Neural crest cell (in vitro differentiated cells): ENCODE results near the gene PTGES3. TPM values are rescaled to one million over a fixed set of nuclear protein-coding genes. Genes with fewer than 3 reads are reported as not detected.

Experiments
- DNase-seq: peaks from one replicate; pipeline ENCODE4 v3.0.0; 2021; ENCODE audit warnings: low read depth, mixed read lengths, low spot score
- H3K27ac Mint-ChIP-seq: one replicate; pipeline ENCODE4 v1.8.0; 2021; ENCODE audit warnings: mild to moderate bottlenecking, mixed read lengths; ENCODE audit not compliant: unreplicated experiment
- H3K27me3 Mint-ChIP-seq: 2 replicates; pipeline ENCODE4 v1.8.0; 2021; ENCODE audit warnings: low read depth, mild to moderate bottlenecking, mixed read lengths
- H3K36me3 Mint-ChIP-seq: 2 replicates; pipeline ENCODE4 v1.8.0; 2021; ENCODE audit warnings: low read depth, mild to moderate bottlenecking, mixed read lengths
- H3K4me1 Mint-ChIP-seq: 2 replicates; pipeline ENCODE4 v1.8.0; 2021; ENCODE audit warnings: mixed read lengths
- H3K4me3 Mint-ChIP-seq: one replicate; pipeline ENCODE4 v1.8.0; 2021; ENCODE audit warnings: mild to moderate bottlenecking, mixed read lengths
- H3K9me3 Mint-ChIP-seq: 2 replicates; pipeline ENCODE4 v1.8.0; 2021; ENCODE audit warnings: mixed read lengths
- total RNA-seq: library from RNA; stranded (reverse); gene quantifications from 2 replicates; pipeline ENCODE4 v1.2.1, GENCODE V29; 2021
- TF ChIP-seq, protein P1 (sequence below): fragments of 200-600 bp; sonication (generic); conservative IDR thresholded peaks from 2 replicates; pipeline ENCODE4 v1.5.0; 2021; ENCODE audit warnings: antibody characterized with exemption, mild to moderate bottlenecking

Gene PTGES3
- total RNA-seq, 1 donor from 2014 or later = 282 TPM

DNA sequence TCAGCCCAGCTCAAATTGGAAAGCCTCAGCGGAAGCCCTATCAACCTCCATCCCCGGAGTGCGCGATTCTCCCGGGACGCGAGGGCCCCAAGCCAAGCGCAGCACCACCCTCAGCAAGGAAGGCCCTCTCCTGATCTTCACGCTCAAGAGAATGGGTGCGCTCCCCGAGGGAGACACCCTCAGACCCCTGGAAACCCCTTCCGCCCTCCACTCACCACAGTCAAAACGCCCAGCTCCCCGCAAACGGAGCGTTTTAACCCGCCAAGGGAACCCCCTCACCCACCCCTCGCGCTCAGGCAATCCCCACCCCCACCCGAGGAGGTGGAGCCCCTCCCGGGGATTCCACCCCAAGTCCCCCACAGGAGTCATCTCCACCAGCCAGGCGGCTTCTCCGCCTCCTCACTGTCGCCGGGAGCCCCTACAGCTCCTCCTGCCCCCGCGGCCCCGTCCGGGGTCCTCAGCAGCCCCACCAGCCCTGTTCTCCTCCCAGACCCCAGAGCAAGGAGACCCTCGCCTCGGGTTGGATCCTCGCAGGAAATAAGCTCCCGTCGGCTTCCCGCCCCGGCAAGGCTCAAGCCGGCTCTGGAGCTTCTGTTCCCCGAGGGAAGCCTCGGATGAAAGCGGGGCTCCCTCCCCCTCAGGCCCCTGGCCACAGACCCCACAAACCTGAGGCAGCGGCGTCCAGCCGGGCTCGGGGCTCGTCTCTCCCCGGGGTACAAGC is 58.5 kb downstream of the PTGES3 start:
- Mint-ChIP-seq H3K4me1 (peaks cover 67% of the 10 kb centered on the region), H3K36me3 (no peaks in the 10 kb centered on the region), H3K4me3 (peak overlapping the region; percentile 97), H3K27me3 (no peaks in the 10 kb centered on the region), H3K27ac (peak overlapping the region; percentile 95), H3K9me3 (no peaks in the 10 kb centered on the region)
- DNase-seq = no peak
- TF ChIP-seq, protein P1, sequence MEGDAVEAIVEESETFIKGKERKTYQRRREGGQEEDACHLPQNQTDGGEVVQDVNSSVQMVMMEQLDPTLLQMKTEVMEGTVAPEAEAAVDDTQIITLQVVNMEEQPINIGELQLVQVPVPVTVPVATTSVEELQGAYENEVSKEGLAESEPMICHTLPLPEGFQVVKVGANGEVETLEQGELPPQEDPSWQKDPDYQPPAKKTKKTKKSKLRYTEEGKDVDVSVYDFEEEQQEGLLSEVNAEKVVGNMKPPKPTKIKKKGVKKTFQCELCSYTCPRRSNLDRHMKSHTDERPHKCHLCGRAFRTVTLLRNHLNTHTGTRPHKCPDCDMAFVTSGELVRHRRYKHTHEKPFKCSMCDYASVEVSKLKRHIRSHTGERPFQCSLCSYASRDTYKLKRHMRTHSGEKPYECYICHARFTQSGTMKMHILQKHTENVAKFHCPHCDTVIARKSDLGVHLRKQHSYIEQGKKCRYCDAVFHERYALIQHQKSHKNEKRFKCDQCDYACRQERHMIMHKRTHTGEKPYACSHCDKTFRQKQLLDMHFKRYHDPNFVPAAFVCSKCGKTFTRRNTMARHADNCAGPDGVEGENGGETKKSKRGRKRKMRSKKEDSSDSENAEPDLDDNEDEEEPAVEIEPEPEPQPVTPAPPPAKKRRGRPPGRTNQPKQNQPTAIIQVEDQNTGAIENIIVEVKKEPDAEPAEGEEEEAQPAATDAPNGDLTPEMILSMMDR = no peak

DNA sequence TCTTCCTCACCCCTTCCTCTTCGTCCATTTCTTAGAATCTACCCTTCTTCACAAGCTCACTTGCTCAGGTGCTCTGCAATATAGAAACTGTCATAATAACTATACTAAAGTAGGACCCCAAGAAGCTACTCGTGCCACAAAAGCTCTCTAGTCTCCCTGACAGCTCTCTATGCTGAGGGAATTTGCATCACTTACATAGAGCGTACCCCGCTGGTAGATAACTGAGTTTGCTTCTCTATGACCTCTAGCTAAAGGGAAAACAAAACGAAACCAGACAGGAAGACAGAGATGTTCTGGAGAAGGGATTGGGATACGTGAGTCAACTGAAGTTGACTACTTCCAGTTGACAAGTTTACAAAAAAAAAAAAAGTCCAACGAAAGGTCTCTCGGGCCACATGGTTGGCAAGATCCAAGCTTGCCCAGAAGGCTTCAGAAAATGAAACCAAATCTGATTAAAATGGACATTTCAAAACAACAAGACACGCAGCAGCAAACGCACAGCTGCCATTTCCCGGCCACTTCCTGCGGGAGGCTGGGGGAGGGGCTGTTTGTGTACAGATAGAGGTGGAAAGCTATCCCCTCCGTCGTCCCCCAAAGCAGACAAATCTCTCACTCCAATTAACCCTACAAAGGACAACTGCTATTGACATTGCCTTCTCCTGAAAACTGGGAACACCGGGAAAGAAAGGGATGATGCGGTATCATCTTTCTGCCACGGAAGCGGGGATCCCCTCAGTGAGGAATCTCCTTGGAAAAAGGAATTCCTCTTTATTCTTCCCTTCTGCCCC is 59.2 kb downstream of the PTGES3 start:
- H3K27me3 Mint-ChIP-seq = no peaks in the 10 kb centered on the region
- peak overlapping the region; percentile 95 for H3K27ac Mint-ChIP-seq
- no peaks in the 10 kb centered on the region for H3K36me3 Mint-ChIP-seq
- TF ChIP-seq, protein P1 = no peak
- peaks cover 64% of the 10 kb centered on the region for H3K4me1 Mint-ChIP-seq
- peak overlapping the region; percentile 97 for H3K4me3 Mint-ChIP-seq
- no peaks in the 10 kb centered on the region for H3K9me3 Mint-ChIP-seq
- DNase-seq = peak; percentile 42

DNA sequence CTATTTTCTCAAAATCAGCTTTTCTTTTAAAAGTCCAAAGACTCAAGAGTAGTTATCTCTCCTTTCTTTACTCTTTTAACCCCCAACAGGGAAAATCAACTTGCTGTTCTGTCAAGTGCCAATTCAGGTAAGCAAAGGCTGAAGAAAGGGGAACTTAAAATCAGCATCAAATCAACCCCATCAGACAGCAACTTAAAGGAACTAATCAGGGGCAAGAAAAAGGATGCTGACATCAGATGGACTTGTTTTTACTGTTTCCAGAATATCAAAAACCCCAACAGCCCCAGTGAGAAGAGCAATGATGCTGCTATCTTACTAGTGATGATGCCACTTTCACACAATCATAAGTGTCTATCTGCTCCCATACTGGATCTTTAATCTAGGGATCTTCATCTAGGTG is 61.4 kb downstream of the PTGES3 start:
- H3K4me3 Mint-ChIP-seq = peak overlapping the region; percentile 43
- H3K27me3 Mint-ChIP-seq = no peaks in the 10 kb centered on the region
- DNase-seq = no peak
- no peaks in the 10 kb centered on the region for H3K9me3 Mint-ChIP-seq
- TF ChIP-seq, protein P1 = no peak
- H3K27ac Mint-ChIP-seq = no peak overlapping the region
- peaks cover 51% of the 10 kb centered on the region for H3K4me1 Mint-ChIP-seq
- H3K36me3 Mint-ChIP-seq = peaks cover 3% of the 10 kb centered on the region

DNA sequence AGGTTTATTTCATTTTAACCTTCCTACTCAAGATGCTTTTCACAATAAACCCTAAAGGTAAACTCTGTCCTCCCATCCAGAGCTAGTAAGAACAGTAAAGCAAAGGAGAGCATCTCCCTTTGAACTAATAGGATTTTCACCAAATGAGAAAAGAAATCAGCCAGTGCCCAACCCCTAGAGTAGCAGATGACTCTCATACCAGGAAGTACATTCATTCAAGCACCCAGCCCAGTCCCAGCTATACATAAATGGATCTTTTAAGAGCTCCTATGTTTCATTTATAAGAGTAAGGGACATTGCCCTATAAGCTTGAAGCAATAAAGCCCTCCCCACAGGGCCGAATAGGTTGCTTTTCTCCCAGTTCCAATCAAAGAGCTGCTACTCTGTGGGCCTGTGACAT is 65.5 kb downstream of the PTGES3 start:
- peaks cover 3% of the 10 kb centered on the region for H3K36me3 Mint-ChIP-seq
- no peaks in the 10 kb centered on the region for H3K9me3 Mint-ChIP-seq
- TF ChIP-seq, protein P1 = no peak
- no peaks in the 10 kb centered on the region for H3K27me3 Mint-ChIP-seq
- no peak overlapping the region for H3K27ac Mint-ChIP-seq
- H3K4me1 Mint-ChIP-seq = peaks cover 32% of the 10 kb centered on the region
- DNase-seq = no peak
- no peak overlapping the region for H3K4me3 Mint-ChIP-seq

DNA sequence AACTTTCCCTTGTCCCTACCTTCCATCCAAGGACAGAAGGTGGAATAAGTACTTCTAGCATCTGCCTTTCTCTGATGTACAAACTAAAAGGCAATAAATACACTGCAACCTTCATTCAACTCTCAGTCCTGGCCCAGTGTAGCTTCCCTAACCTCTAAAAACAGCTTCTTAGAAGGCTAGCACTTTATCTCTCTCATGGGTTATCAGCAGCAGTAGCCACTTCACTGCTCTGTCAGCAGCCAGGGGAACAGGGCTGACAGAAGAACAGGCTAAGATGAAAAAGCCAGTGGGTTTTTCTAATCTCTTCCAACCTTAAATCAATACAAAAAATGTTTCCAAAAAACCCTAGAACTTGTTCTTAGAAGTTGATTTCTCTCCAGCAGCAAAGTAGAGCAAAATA is 71.2 kb downstream of the PTGES3 start:
- TF ChIP-seq, protein P1 = no peak
- Mint-ChIP-seq H3K9me3 (no peaks in the 10 kb centered on the region), H3K27ac (no peak overlapping the region), H3K4me1 (peaks cover 8% of the 10 kb centered on the region), H3K36me3 (peaks cover 13% of the 10 kb centered on the region), H3K27me3 (no peaks in the 10 kb centered on the region), H3K4me3 (no peak overlapping the region)
- DNase-seq = no peak
